PC-9 (cell line): ENCODE measurements around the gene KLK15. TPM values are rescaled to one million over a fixed set of nuclear protein-coding genes. Genes with fewer than 3 reads are reported as not detected.

Experiments used
- BruUV-seq: library from RNA; stranded (reverse); fragments of 400-500 nt; replicated peaks from 2 replicates; lab custom pipeline; 2021; lab: Mats Ljungman, UMichigan
- CTCF ChIA-PET: fragments of 300-600 bp; sonication (Branson Sonifier 250); formaldehyde crosslinking; loops from one replicate; lab custom pipeline; 2022; ENCODE audit warnings: antibody characterized with exemption; lab: Charles Lee
- POLR2A ChIA-PET: fragments of 300-600 bp; sonication (Branson Sonifier 250); formaldehyde crosslinking; loops from one replicate; lab custom pipeline; 2022; ENCODE audit warnings: antibody characterized with exemption; ENCODE audit not compliant: unreplicated experiment; lab: Charles Lee
- DNase-seq, 2 experiments: peaks; one replicate each; pipeline versions ENCODE4 v3.0.0 to v3.0.0-alpha.2; 2015 to 2022; ENCODE audit warnings: mixed read lengths in 1 of 2
- H2AFZ ChIP-seq: fragments of 200-600 bp; sonication (generic); 2 replicates; pipeline ENCODE4 v1.8.1; 2017; ENCODE audit warnings: antibody characterized with exemption
- H3F3A ChIP-seq: fragments of 200-600 bp; sonication (generic); 2 replicates; pipeline ENCODE4 v1.8.1; 2017; ENCODE audit warnings: antibody characterized with exemption, mild to moderate bottlenecking, low read depth; ENCODE audit not compliant: insufficient read depth
- H3K27ac ChIP-seq: fragments of 200-600 bp; sonication (generic); 2 replicates; pipeline ENCODE4 v1.6.1; 2016; ENCODE audit warnings: mixed run types
- H3K27me3 ChIP-seq: fragments of 200-600 bp; sonication (generic); 2 replicates; pipeline ENCODE4 v1.6.1; 2016; ENCODE audit warnings: low read depth, mixed run types; ENCODE audit not compliant: insufficient read depth
- H3K36me3 ChIP-seq: fragments of 200-600 bp; sonication (generic); 2 replicates; pipeline ENCODE4 v1.6.1; 2016; ENCODE audit warnings: low read depth, mixed run types
- H3K4me1 ChIP-seq: fragments of 200-600 bp; sonication (generic); replicated peaks from 2 replicates; pipeline ENCODE4 v1.6.1; 2016; ENCODE audit warnings: mixed run types; ENCODE audit not compliant: insufficient read depth
- H3K4me2 ChIP-seq: fragments of 200-600 bp; sonication (generic); 2 replicates; pipeline ENCODE4 v1.6.1; 2017; ENCODE audit warnings: mixed run types
- H3K4me3 ChIP-seq: fragments of 200-600 bp; sonication (generic); 2 replicates; pipeline ENCODE4 v1.6.1; 2016; ENCODE audit warnings: mixed run types
- H3K79me2 ChIP-seq: fragments of 200-600 bp; sonication (generic); 2 replicates; pipeline ENCODE4 v1.6.1; 2017; ENCODE audit warnings: low read depth, mixed run types
- H3K9me2 ChIP-seq: fragments of 200-600 bp; sonication (generic); 2 replicates; pipeline ENCODE4 v1.8.1; 2017; ENCODE audit warnings: mild to moderate bottlenecking; ENCODE audit not compliant: insufficient read depth
- H3K9me3 ChIP-seq: fragments of 200-600 bp; sonication (generic); 2 replicates; pipeline ENCODE4 v1.8.1; 2016; ENCODE audit warnings: low read depth; ENCODE audit not compliant: insufficient read depth
- H4K20me1 ChIP-seq: fragments of 200-600 bp; sonication (generic); 2 replicates; pipeline ENCODE4 v1.8.1; 2017; ENCODE audit not compliant: insufficient read depth
- EZH2 ChIP-seq: fragments of 200-600 bp; sonication (generic); IDR thresholded peaks from 2 replicates; pipeline ENCODE4 v1.8.0; 2017; ENCODE audit warnings: antibody characterized with exemption, low read depth
- intact Hi-C: fragments of 100-400 bp; cut with micrococcal nuclease; formaldehyde crosslinking; loops from one replicate; pipeline ENCODE4 v1.10.0; 2022; ENCODE audit not compliant: unreplicated experiment
- total RNA-seq: library from RNA; stranded (reverse); gene quantifications from 2 replicates; pipeline ENCODE4 v1.2.3, GENCODE V29; 2021
- TF ChIP-seq, protein P1 (sequence below): fragments of 200-600 bp; sonication (generic); conservative IDR thresholded peaks from 2 replicates; pipeline ENCODE4 v1.6.1; 2017; ENCODE audit warnings: mixed run types, antibody characterized with exemption, mild to moderate bottlenecking, moderate library complexity

Gene KLK15
- total RNA-seq, 1 experiment from 2014 or later, result not detected

DNA sequence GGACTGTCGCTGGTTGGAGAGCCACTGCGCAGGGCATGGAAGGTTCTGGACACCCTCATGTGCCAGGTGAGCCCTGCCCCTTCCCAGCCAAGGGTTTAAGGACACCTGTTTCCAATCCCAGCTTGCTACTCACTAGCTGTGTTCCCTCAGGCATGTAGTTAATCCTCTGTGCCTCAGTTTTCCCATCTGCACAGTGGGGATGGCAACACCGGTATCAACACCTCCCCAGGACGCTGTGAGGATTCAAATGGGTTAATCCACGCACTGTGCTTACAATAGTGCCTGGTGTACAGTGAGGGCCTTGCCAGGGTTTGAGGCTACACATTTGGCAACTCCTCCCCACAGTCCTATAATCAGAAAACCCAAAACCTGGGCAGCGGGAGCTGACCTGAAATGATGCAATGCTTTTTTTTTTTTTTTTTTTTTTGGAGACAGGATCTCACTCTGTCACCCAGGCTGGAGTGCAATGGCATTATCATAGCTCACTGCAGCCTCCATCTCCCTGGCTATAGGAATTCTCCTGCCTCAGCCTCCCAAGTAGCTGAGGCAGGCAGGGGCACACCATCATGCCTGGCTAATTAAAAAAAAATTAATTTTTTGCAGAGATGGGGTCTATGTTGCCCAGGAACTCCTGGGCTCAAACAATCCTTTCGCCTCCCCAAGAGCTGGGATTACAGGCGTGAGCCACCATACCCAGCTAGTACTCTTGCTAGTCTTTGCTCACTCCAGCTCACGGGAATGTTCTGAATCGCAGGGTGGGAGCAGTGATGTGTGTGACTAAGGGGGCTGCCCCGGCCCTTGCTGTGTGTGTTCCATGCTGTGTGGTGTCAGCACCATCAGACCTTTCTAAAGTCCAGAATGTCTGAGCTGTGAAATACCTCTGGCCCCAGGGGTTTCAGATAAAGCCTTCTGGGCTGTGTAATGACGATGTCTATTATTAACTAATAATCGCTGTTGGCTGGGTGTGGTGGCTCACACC is 40.8 kb downstream of the KLK15 start:
- Histone ChIP-seq H3K27me3 (peaks cover 7% of the 10 kb centered on the region; the same call in 1 of the 2 replicates), H3K36me3 (0 out of 2 replicates have a peak, but pooled peaks cover 1% of the 10 kb centered on the region), H3K4me2 (no peak overlapping the region), H3K4me1 (no peaks in the 10 kb centered on the region), H3K4me3 (no peak overlapping the region), H4K20me1 (peaks cover 27% of the 10 kb centered on the region), H2AFZ (no peak overlapping the region), H3K9me2 (no peaks in the 10 kb centered on the region), H3K79me2 (no peaks in the 10 kb centered on the region), H3K27ac (no peak overlapping the region), H3F3A (peaks cover 49% of the 10 kb centered on the region), H3K9me3 (no peaks in the 10 kb centered on the region)
- TF ChIP-seq, protein P1, sequence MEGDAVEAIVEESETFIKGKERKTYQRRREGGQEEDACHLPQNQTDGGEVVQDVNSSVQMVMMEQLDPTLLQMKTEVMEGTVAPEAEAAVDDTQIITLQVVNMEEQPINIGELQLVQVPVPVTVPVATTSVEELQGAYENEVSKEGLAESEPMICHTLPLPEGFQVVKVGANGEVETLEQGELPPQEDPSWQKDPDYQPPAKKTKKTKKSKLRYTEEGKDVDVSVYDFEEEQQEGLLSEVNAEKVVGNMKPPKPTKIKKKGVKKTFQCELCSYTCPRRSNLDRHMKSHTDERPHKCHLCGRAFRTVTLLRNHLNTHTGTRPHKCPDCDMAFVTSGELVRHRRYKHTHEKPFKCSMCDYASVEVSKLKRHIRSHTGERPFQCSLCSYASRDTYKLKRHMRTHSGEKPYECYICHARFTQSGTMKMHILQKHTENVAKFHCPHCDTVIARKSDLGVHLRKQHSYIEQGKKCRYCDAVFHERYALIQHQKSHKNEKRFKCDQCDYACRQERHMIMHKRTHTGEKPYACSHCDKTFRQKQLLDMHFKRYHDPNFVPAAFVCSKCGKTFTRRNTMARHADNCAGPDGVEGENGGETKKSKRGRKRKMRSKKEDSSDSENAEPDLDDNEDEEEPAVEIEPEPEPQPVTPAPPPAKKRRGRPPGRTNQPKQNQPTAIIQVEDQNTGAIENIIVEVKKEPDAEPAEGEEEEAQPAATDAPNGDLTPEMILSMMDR, result no peak
- no peak for TF ChIP-seq EZH2
- ChIA-PET POLR2A (interaction anchor here (0.6 kb wide), 1 partner anchor 12 kb away, joined by 16 read pairs; no protein-coding TSS in a partner anchor), CTCF (interaction anchor here (0.6 kb wide), 2 partner anchors 210 to 327 kb away, joined by 3 to 20 read pairs; no protein-coding TSS in a partner anchor)
- intact Hi-C loops, result loop anchor here (5.0 kb wide), 1 partner anchor 130 kb away; no protein-coding TSS in a partner anchor
- no TSS peak for BruUV-seq
- DNase-seq, result no peak

DNA sequence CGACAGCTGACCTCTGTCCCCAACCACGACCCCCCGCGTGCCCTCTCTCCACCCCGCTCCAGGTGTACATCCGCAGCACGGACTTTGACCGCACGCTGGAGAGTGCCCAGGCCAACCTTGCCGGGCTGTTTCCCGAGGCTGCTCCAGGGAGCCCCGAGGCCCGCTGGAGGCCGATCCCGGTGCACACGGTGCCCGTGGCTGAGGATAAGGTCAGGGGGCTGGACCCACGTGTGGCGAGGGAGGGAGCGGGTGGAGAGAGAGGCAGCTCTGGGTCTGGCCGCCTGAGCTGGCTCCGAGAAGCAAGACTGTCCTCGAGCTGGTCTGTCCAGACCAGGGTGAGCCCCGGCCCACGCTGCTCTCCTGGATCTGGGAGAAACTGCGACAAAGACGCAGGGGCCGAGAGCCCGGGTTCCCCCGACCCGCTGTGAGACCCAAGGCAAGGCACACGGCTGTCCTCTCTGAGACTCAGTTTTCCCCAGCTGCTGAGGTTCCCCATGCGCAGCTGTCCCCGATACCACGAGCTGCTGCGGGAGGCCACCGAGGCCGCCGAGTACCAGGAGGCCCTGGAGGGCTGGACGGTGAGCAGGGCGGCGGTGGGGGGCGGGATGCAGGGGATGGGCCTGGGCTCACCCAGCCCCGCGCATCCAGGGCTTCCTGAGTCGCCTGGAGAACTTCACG is 41.6 kb downstream of the KLK15 start:
- Histone ChIP-seq H3K4me1 (no peaks in the 10 kb centered on the region), H3K27ac (no peak overlapping the region), H3K36me3 (no peaks in the 10 kb centered on the region), H3K9me2 (no peaks in the 10 kb centered on the region), H4K20me1 (peaks cover 18% of the 10 kb centered on the region), H3K4me3 (no peak overlapping the region), H3K4me2 (no peak overlapping the region), H3K27me3 (peaks cover 8% of the 10 kb centered on the region; the same call in 1 of the 2 replicates), H3K79me2 (no peaks in the 10 kb centered on the region), H3F3A (peaks cover 41% of the 10 kb centered on the region), H2AFZ (no peak overlapping the region), H3K9me3 (no peaks in the 10 kb centered on the region)
- ChIA-PET POLR2A (no interaction called here), CTCF (interaction anchor here (0.6 kb wide), 1 partner anchor 211 kb away, joined by 3 read pairs; no protein-coding TSS in a partner anchor)
- intact Hi-C loops, result loop anchor here (5.0 kb wide), 1 partner anchor 131 kb away; no protein-coding TSS in a partner anchor
- no peak for TF ChIP-seq EZH2
- TF ChIP-seq, protein P1, result no peak
- DNase-seq, result no peak
- no TSS peak for BruUV-seq

DNA sequence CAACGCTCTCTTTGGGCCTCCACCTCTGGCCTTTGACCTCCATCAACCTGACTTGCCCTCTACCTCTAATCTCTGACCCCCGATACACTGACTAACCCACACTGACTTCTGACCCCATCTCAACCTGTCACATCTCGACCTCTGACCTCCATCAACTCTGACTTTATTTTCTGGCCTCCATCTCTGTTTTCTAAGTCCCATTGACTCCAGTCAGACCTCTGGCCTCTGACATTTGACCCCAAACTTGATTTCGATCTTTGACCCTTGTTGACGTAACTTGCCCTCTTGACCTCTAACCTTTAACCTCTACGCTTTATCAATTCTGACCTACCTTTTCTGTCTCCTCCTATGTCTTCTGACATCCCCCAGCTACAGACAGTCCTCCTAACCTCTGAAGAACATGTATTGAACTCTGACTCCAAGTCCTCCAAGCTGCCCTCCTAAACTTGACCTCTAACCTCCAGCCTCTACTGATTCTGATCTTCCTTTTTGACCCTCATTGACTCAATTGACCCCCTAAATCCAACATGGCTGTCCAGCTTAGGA is 42.4 kb downstream of the KLK15 start:
- no peaks in the 10 kb centered on the region for H3K36me3 ChIP-seq
- H3K9me2 ChIP-seq, result no peaks in the 10 kb centered on the region
- intact Hi-C loops, result loop anchor here (5.0 kb wide), 1 partner anchor 131 kb away; no protein-coding TSS in a partner anchor
- no peak overlapping the region for H3K4me2 ChIP-seq
- DNase-seq, result no peak
- no peaks in the 10 kb centered on the region for H3K9me3 ChIP-seq
- no peak overlapping the region for H3K27ac ChIP-seq
- H2AFZ ChIP-seq, result no peak overlapping the region
- TF ChIP-seq EZH2, result no peak
- TF ChIP-seq, protein P1, result no peak
- no peaks in the 10 kb centered on the region for H3K4me1 ChIP-seq
- BruUV-seq, result no TSS peak
- no peaks in the 10 kb centered on the region for H3K79me2 ChIP-seq
- no peak overlapping the region for H3K4me3 ChIP-seq
- ChIA-PET POLR2A (no interaction called here), CTCF (no interaction called here)
- peaks cover 34% of the 10 kb centered on the region for H3F3A ChIP-seq
- peaks cover 11% of the 10 kb centered on the region for H4K20me1 ChIP-seq
- peaks cover 8% of the 10 kb centered on the region; the same call in 1 of the 2 replicates for H3K27me3 ChIP-seq
